H1 (cell line): ENCODE data around the gene ARMH1.

Experiments
- CREB1 ChIP-seq: IDR thresholded peaks from 2 replicates; pipeline ENCODE4 v1.6.1; 2012; ENCODE audit warnings: inconsistent platforms
- MAFK ChIP-seq: IDR thresholded peaks from 2 replicates; pipeline ENCODE4 v1.6.1; 2012; ENCODE audit warnings: low read depth, mild to moderate bottlenecking, improper control_type of control experiment, low read length
- SUZ12 ChIP-seq: fragments of 200-600 bp; sonication (generic); IDR thresholded peaks from 2 replicates; pipeline ENCODE4 v1.6.1; 2012; ENCODE audit warnings: mild to moderate bottlenecking, inconsistent platforms, low read length, moderate library complexity, mixed read lengths
- TAF7 ChIP-seq: optimal IDR thresholded peaks from 2 replicates; pipeline ENCODE3; 2011; ENCODE audit warnings: low read depth, mild to moderate bottlenecking, inconsistent platforms, low read length, moderate library complexity, borderline replicate concordance

- TF ChIP-seq MAFK = no peak
- TF ChIP-seq CREB1 = no peak
- no peak for TF ChIP-seq TAF7
- TF ChIP-seq SUZ12 = no peak
Measured at GRCh38 chr1:44630116-44630515, 44.4 kb upstream of the ARMH1 start.
